Mesenchymal stem cell (in vitro differentiated cells and primary cell): ENCODE results near the gene AP5Z1.
"Not testable (repeated sequence)": the region's sequence is repeated elsewhere in the genome, so short reads cannot be mapped to it uniquely, and the experiment has no call there.

Experiments
- DNase-seq: peaks from one replicate; pipeline ENCODE4 v3.0.0-alpha.2; 2013
- H2AFZ ChIP-seq: one replicate; pipeline ENCODE4 v1.6.1; 2013; ENCODE audit warnings: low read depth, mild to moderate bottlenecking, control low read depth, inconsistent platforms, low read length, moderate library complexity
- H2AK5ac ChIP-seq: 2 replicates; pipeline ENCODE4 v1.6.1; 2013; ENCODE audit warnings: low read length, moderate library complexity, mild to moderate bottlenecking, inconsistent platforms; ENCODE audit not compliant: severe bottlenecking
- H2BK120ac ChIP-seq: one replicate; pipeline ENCODE4 v1.6.1; 2013; ENCODE audit warnings: low read depth, mild to moderate bottlenecking, inconsistent platforms, low read length, moderate library complexity
- H2BK12ac ChIP-seq, 2 experiments: one replicate each; pipeline ENCODE4 v1.6.1; 2013; ENCODE audit warnings: inconsistent platforms in 2 of 2, low read length in 2 of 2, mild to moderate bottlenecking in 2 of 2, moderate library complexity in 2 of 2, control low read depth in 1 of 2
- H2BK15ac ChIP-seq: one replicate; pipeline ENCODE4 v1.6.1; 2013; ENCODE audit warnings: mild to moderate bottlenecking, low read depth, inconsistent platforms; ENCODE audit not compliant: poor library complexity, severe bottlenecking
- H2BK5ac ChIP-seq: 2 replicates; pipeline ENCODE4 v1.6.1; 2013; ENCODE audit warnings: low read depth, mild to moderate bottlenecking, low read length, control low read depth, inconsistent platforms; ENCODE audit not compliant: poor library complexity, severe bottlenecking
- H3K14ac ChIP-seq, 2 experiments: one replicate each; pipeline ENCODE4 v1.6.1; 2013; ENCODE audit warnings: inconsistent platforms in 2 of 2, low read length in 2 of 2, control low read depth in 1 of 2, mild to moderate bottlenecking in 1 of 2, moderate library complexity in 1 of 2
- H3K18ac ChIP-seq, 2 experiments: one replicate each; pipeline ENCODE4 v1.6.1; 2013; ENCODE audit warnings: inconsistent platforms in 2 of 2, low read length in 2 of 2, control low read depth in 1 of 2, low read depth in 1 of 2, mild to moderate bottlenecking in 1 of 2
- H3K23ac ChIP-seq, 2 experiments: one replicate each; pipeline ENCODE4 v1.6.1; 2013; ENCODE audit warnings: inconsistent platforms in 2 of 2, low read length in 2 of 2, mild to moderate bottlenecking in 2 of 2, moderate library complexity in 2 of 2, control low read depth in 1 of 2
- H3K27ac ChIP-seq: 2 replicates; pipeline ENCODE4 v1.5.1; 2013; ENCODE audit warnings: mild to moderate bottlenecking, moderate library complexity, low read length, control low read depth, inconsistent platforms; ENCODE audit not compliant: poor library complexity, severe bottlenecking
- H3K27me3 ChIP-seq, 2 experiments: 2 replicates each; pipeline versions ENCODE4 v1.6.1 to v1.7.0; 2013; ENCODE audit warnings: low read length in 2 of 2, mild to moderate bottlenecking in 2 of 2, moderate library complexity in 2 of 2, control low read depth in 1 of 2, inconsistent platforms in 1 of 2; ENCODE audit not compliant: control insufficient read depth in 1 of 2, insufficient read depth in 1 of 2
- H3K36me3 ChIP-seq, 2 experiments: 2 replicates each; pipeline versions ENCODE4 v1.6.1 to v1.7.0; 2013; ENCODE audit warnings: low read length in 2 of 2, control low read depth in 1 of 2, inconsistent platforms in 1 of 2, low read depth in 1 of 2, mild to moderate bottlenecking in 1 of 2; ENCODE audit not compliant: insufficient read depth in 2 of 2, control insufficient read depth in 1 of 2
- H3K4ac ChIP-seq, 2 experiments: one replicate each; pipeline ENCODE4 v1.6.1; 2013; ENCODE audit warnings: inconsistent platforms in 2 of 2, low read length in 2 of 2, mild to moderate bottlenecking in 2 of 2, moderate library complexity in 2 of 2, control low read depth in 1 of 2, low read depth in 1 of 2
- H3K4me1 ChIP-seq: 2 replicates; pipeline ENCODE4 v1.6.1; 2013; ENCODE audit warnings: low read depth, low read length, control low read depth; ENCODE audit not compliant: control insufficient read depth, insufficient read depth
- H3K4me2 ChIP-seq: 2 replicates; pipeline ENCODE4 v1.6.1; 2013; ENCODE audit warnings: low read length, mild to moderate bottlenecking, inconsistent platforms; ENCODE audit not compliant: poor library complexity, severe bottlenecking
- H3K4me3 ChIP-seq, 2 experiments: 2 replicates each; pipeline versions ENCODE4 v1.5.1 to v1.7.0; 2013; ENCODE audit warnings: low read length in 2 of 2, mild to moderate bottlenecking in 2 of 2, control low read depth in 1 of 2, low read depth in 1 of 2; ENCODE audit not compliant: insufficient read depth in 1 of 2
- H3K79me1 ChIP-seq: replicated peaks from 2 replicates; pipeline ENCODE4 v1.6.1; 2013; ENCODE audit warnings: mild to moderate bottlenecking, control low read depth, low read length, inconsistent platforms; ENCODE audit not compliant: poor library complexity, severe bottlenecking
- H3K9ac ChIP-seq: 2 replicates; pipeline ENCODE4 v1.7.0; 2013; ENCODE audit warnings: mild to moderate bottlenecking, low read length, moderate library complexity
- H3K9me3 ChIP-seq: 2 replicates; pipeline ENCODE4 v1.7.0; 2013; ENCODE audit warnings: mild to moderate bottlenecking, low read length; ENCODE audit not compliant: control insufficient read depth
- H4K8ac ChIP-seq: one replicate; pipeline ENCODE4 v1.6.1; 2013; ENCODE audit warnings: inconsistent platforms, mild to moderate bottlenecking, low read length, moderate library complexity
- H4K91ac ChIP-seq: one replicate; pipeline ENCODE4 v1.6.1; 2013; ENCODE audit warnings: mild to moderate bottlenecking, low read length, inconsistent platforms
- WGBS: methylation state at CpG from one replicate; pipeline ENCODE4 v1.1.7; 2013; ENCODE audit warnings: mixed read lengths; 5-methylcytosine and 5-hydroxymethylcytosine counted together

Gene AP5Z1

GRCh38 chr7:4800487-4800886, 25.1 kb downstream of the AP5Z1 start:
- Histone ChIP-seq H3K4me1 (peaks cover 6% of the 10 kb centered on the region), H3K23ac (no peak overlapping the region), H3K4ac (no peak overlapping the region), H3K18ac (no peak overlapping the region), H2BK5ac (no peak overlapping the region), H3K9me3 (no peaks in the 10 kb centered on the region), H2AFZ (no peak overlapping the region), H2BK120ac (no peak overlapping the region), H3K36me3 (no peaks in the 10 kb centered on the region), H2BK12ac (no peak overlapping the region), H3K27me3 (peaks cover 0 to 3% of the 10 kb centered on the region in 2 experiments), H2AK5ac (no peak overlapping the region), H3K4me2 (no peak overlapping the region), H4K8ac (no peak overlapping the region), H2BK15ac (no peak overlapping the region), H3K9ac (no peak overlapping the region), H3K14ac (peak overlapping the region in 1 of 2 experiments; percentile 36), H3K4me3 (no peak overlapping the region), H3K79me1 (no peaks in the 10 kb centered on the region), H4K91ac (peak overlapping the region; percentile 47), H3K27ac (no peak overlapping the region)
- DNase-seq, result no peak
- 89% methylated on average over 10 of the region's 10 CpGs for WGBS

DNA sequence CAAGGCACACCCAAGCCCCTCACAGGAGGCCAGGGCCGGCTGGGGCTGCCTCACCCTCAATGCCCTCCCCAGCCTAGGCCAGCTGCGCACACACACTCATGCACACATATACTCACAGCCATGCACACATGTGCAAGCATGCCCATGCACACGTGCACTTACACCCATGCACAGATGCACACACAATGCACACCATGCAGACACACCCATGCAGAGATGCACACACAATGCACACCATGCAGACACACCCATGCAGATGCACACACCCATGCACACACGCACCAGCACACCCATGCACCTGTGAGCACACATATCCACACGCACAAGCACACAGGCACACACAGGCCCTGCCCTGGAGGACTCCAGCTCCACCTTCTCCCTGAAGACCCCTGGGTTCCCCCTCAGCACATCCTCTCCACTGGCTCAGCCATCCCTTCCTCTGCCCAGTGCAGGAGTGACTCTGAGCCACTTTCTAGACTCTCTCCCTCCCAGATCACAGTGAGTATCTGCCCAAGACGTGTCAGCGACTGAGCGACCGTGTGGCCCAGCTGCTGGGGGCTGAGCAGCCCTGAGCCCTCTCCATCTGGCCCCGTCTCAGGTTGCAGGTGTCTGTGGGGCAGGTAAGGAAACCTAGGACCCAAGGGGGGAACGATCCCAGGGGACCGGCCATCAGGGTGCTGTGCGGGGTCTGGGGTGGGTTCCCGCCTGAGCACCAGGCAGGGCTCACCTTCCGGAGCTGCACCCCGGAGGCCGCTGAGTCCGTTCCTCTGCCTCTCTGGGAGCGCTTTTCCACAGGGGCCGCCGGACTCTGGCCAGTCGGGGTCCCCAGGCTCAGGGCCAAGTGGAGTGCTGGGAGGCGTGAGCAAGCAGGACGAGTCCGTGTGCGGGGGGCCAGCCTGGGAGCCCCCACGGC, 25.8 kb downstream of the AP5Z1 start:
- Histone ChIP-seq H3K27ac (no peak overlapping the region), H3K4me1 (peaks cover 9% of the 10 kb centered on the region), H2BK15ac (no peak overlapping the region), H3K23ac (no peak overlapping the region), H2BK120ac (no peak overlapping the region), H3K4ac (no peak overlapping the region), H2BK12ac (no peak overlapping the region), H3K4me2 (no peak overlapping the region), H2AFZ (no peak overlapping the region), H3K9me3 (no peaks in the 10 kb centered on the region), H3K27me3 (peaks cover 0 to 10% of the 10 kb centered on the region in 2 experiments), H3K4me3 (no peak overlapping the region), H3K36me3 (no peaks in the 10 kb centered on the region), H2BK5ac (no peak overlapping the region), H3K9ac (no peak overlapping the region), H2AK5ac (no peak overlapping the region), H3K18ac (no peak overlapping the region), H3K14ac (no peak overlapping the region), H4K8ac (no peak overlapping the region), H3K79me1 (no peaks in the 10 kb centered on the region), H4K91ac (peak overlapping the region; percentile 47)
- no peak for DNase-seq
- WGBS, result 92% methylated on average over 27 of the region's 27 CpGs

- 92% methylated on average over 18 of the region's 18 CpGs for WGBS
- Histone ChIP-seq H3K4ac (no peak overlapping the region), H3K27ac (no peak overlapping the region), H3K18ac (no peak overlapping the region), H4K8ac (no peak overlapping the region), H3K4me3 (no peak overlapping the region), H3K9me3 (no peaks in the 10 kb centered on the region), H3K9ac (no peak overlapping the region), H2BK5ac (no peak overlapping the region), H2AFZ (no peak overlapping the region), H3K23ac (no peak overlapping the region), H2BK15ac (no peak overlapping the region), H3K14ac (no peak overlapping the region), H3K36me3 (no peaks in the 10 kb centered on the region), H4K91ac (no peak overlapping the region), H3K79me1 (no peaks in the 10 kb centered on the region), H2AK5ac (no peak overlapping the region), H3K27me3 (peaks cover under 1 to 17% of the 10 kb centered on the region in 2 experiments), H3K4me2 (no peak overlapping the region), H2BK12ac (no peak overlapping the region), H3K4me1 (peaks cover 9% of the 10 kb centered on the region), H2BK120ac (no peak overlapping the region)
- DNase-seq, result no peak
Measured at GRCh38 chr7:4801839-4802231, 26.4 kb downstream of the AP5Z1 start.

DNA sequence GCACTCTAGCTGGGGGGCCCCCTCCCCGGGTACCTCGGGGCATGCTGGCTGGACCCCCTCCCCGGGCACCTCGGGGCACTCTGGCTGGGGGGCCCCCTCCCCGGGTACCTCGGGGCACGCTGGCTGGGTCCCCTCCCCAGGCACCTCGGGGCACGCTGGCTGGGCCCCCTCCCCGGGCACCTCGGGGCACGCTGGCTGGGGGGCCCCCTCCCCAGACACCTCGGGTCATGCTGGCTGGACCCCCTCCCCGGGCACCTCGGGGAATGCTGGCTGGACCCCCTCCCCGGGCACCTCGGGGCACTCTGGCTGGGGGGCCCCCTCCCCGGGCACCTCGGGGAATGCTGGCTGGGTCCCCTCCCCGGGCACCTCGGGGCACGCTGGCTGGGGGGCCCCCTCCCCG, 27.2 kb downstream of the AP5Z1 start:
- H3K4me3 ChIP-seq, H3K4me2 ChIP-seq, H3K79me1 ChIP-seq, H2BK15ac ChIP-seq, H3K36me3 ChIP-seq, H3K27ac ChIP-seq, H4K8ac ChIP-seq, H3K9me3 ChIP-seq, H3K14ac ChIP-seq, H2AK5ac ChIP-seq, H3K4me1 ChIP-seq, H3K4ac ChIP-seq, H4K91ac ChIP-seq, H2BK120ac ChIP-seq, H2BK5ac ChIP-seq, H3K23ac ChIP-seq, DNase-seq, H2AFZ ChIP-seq, H3K9ac ChIP-seq, H2BK12ac ChIP-seq, H3K18ac ChIP-seq: not testable (repeated sequence)
- H3K27me3 ChIP-seq, result peaks cover 4 to 24% of the 10 kb centered on the region in 2 experiments
- 91% methylated on average over 14 of the region's 23 CpGs for WGBS
